ENCODE results near the gene MYO3A. TPM values are rescaled to one million over a fixed set of nuclear protein-coding genes. Genes with fewer than 3 reads are reported as not detected.
A peak's percentile ranks its signal among the peaks of the same experiment; 100 is the strongest.

The MYO3A gene
- not detected for total RNA-seq

- peaks cover 10% of the 10 kb centered on the region for H3K4me1 Mint-ChIP-seq (ENCODE audit: low read depth)
- no peaks in the 10 kb centered on the region for H3K9me3 Mint-ChIP-seq
- no peaks in the 10 kb centered on the region for H3K36me3 Mint-ChIP-seq (ENCODE audit: low read depth)
- TF ChIP-seq CTCF (IDR thresholded peaks at IDR 0.05), result no peak
- CTCF ChIA-PET, result interaction anchor here (0.6 to 1.1 kb wide), 2 partner anchors 10 to 11 kb away, joined by 3 read pairs; no protein-coding TSS in a partner anchor
- no peak within 1 kb of the TSS for H3K27ac Mint-ChIP-seq
- peaks cover 32% of the 10 kb centered on the region for H3K27me3 Mint-ChIP-seq
- intact Hi-C loops (cut with micrococcal nuclease), result no loop called here
- POLR2A ChIA-PET, result no interaction called here
- ATAC-seq, result peak; percentile 20
- H3K4me3 Mint-ChIP-seq, result peak within 1 kb of the TSS; percentile 68
- no peak for DNase-seq
These were observed at the start of gene MYO3A for GRCh38 chr10:25933653-25934608. Gene MYO3A (plus strand): TSS chr10:25934229. CDS start chr10:25952111, 17,882 bp downstream.

DNA sequence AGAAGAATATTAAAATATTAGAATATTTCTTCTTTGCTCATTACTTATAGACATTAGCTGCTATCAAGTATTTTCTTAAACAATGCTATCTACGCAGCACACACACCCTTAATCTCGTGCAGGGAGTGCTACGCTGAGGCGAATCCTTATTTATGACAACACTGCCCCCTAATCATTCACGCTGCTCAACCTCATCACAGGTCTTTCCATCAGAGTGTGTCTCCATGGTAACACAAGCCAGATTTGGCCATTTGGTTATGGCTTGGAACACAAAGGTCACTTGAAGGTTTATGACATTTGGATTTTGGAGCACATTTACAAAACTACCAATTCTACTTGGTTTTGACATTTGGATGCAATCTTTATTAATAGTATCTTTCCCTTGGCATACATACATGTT is 45.4 kb upstream of the MYO3A start:
- ATAC-seq (no peak), DNase-seq (no peak)
- no peaks in the 10 kb centered on the region for H3K9me3 Mint-ChIP-seq
- peaks cover 5% of the 10 kb centered on the region for H3K27me3 Mint-ChIP-seq
- intact Hi-C loops (cut with micrococcal nuclease), result no loop called here
- POLR2A ChIA-PET, result no interaction called here
- no peaks in the 10 kb centered on the region for H3K36me3 Mint-ChIP-seq (ENCODE audit: low read depth)
- no peak for TF ChIP-seq CTCF (IDR thresholded peaks at IDR 0.05)
- H3K4me1 Mint-ChIP-seq (ENCODE audit: low read depth), result no peaks in the 10 kb centered on the region
- H3K4me3 Mint-ChIP-seq, result no peak overlapping the region
- CTCF ChIA-PET, result interaction anchor here (0.9 kb wide), 1 partner anchor 15 kb away, joined by 3 read pairs; no protein-coding TSS in a partner anchor
- no peak overlapping the region for H3K27ac Mint-ChIP-seq

GRCh38 chr10:25890995-25891394 is 43.0 kb upstream of the MYO3A start:
- Mint-ChIP-seq H3K4me3 (no peak overlapping the region), H3K27me3 (peaks cover 6% of the 10 kb centered on the region), H3K4me1 (ENCODE audit: low read depth) (no peaks in the 10 kb centered on the region), H3K36me3 (ENCODE audit: low read depth) (no peaks in the 10 kb centered on the region), H3K9me3 (no peaks in the 10 kb centered on the region), H3K27ac (no peak overlapping the region)
- no peak for ATAC-seq
- POLR2A ChIA-PET, result no interaction called here
- no peak for DNase-seq
- TF ChIP-seq CTCF (IDR thresholded peaks at IDR 0.05), result no peak
- CTCF ChIA-PET, result no interaction called here
- intact Hi-C loops (cut with micrococcal nuclease), result no loop called here

- CTCF ChIA-PET, result interaction anchor here (1.0 kb wide), 1 partner anchor 19 kb away, joined by 3 read pairs; no protein-coding TSS in a partner anchor
- Mint-ChIP-seq H3K27ac (no peak overlapping the region), H3K36me3 (ENCODE audit: low read depth) (no peaks in the 10 kb centered on the region), H3K9me3 (no peaks in the 10 kb centered on the region), H3K27me3 (peaks cover 10% of the 10 kb centered on the region), H3K4me1 (ENCODE audit: low read depth) (no peaks in the 10 kb centered on the region), H3K4me3 (no peak overlapping the region)
- intact Hi-C loops (cut with micrococcal nuclease), result no loop called here
- POLR2A ChIA-PET, result interaction anchor here (0.9 kb wide), 1 partner anchor 839 kb away, joined by 3 read pairs; no protein-coding TSS in a partner anchor
- no peak for TF ChIP-seq CTCF (IDR thresholded peaks at IDR 0.05)
- no peak for DNase-seq
- ATAC-seq, result no peak
These were observed 38.2 kb upstream of the MYO3A start for GRCh38 chr10:25895856-25896255.

GRCh38 chr10:25896421-25896820 is 37.6 kb upstream of the MYO3A start:
- H3K36me3 Mint-ChIP-seq (ENCODE audit: low read depth), result no peaks in the 10 kb centered on the region
- H3K27me3 Mint-ChIP-seq, result peaks cover 7% of the 10 kb centered on the region
- DNase-seq, result no peak
- no peak overlapping the region for H3K27ac Mint-ChIP-seq
- no peaks in the 10 kb centered on the region for H3K4me1 Mint-ChIP-seq (ENCODE audit: low read depth)
- intact Hi-C loops (cut with micrococcal nuclease), result no loop called here
- ChIA-PET CTCF (interaction anchor here (1.0 kb wide), 1 partner anchor 20 kb away, joined by 3 read pairs; no protein-coding TSS in a partner anchor), POLR2A (interaction anchor here (0.9 kb wide), 1 partner anchor 840 kb away, joined by 3 read pairs; no protein-coding TSS in a partner anchor)
- H3K4me3 Mint-ChIP-seq, result no peak overlapping the region
- no peaks in the 10 kb centered on the region for H3K9me3 Mint-ChIP-seq
- ATAC-seq, result no peak
- no peak for TF ChIP-seq CTCF (IDR thresholded peaks at IDR 0.05)

Data from activated CD8-positive, alpha-beta T cell treated with anti-CD3 and anti-CD28 coated beads for 36 hours (primary cell).